ENCODE results near the gene HS3ST5.
"Not testable (repeated sequence)": the region's sequence is repeated elsewhere in the genome, so short reads cannot be mapped to it uniquely, and the experiment has no call there.

Gene HS3ST5

GRCh38 chr6:114090626-114091025 lies 252.2 kb downstream of the HS3ST5 start:
- Mint-ChIP-seq H3K4me1 (no peaks in the 10 kb centered on the region), H3K9me3 (no peaks in the 10 kb centered on the region), H3K4me3 (no peak overlapping the region), H3K36me3 (no peaks in the 10 kb centered on the region), H3K27ac (no peak overlapping the region), H3K27me3 (peaks cover 8% of the 10 kb centered on the region)

GRCh38 chr6:114087496-114087895 lies 255.3 kb downstream of the HS3ST5 start:
- Mint-ChIP-seq H3K27me3 (peaks cover 12% of the 10 kb centered on the region), H3K9me3 (no peaks in the 10 kb centered on the region), H3K4me3 (no peak overlapping the region), H3K4me1 (no peaks in the 10 kb centered on the region), H3K27ac (no peak overlapping the region), H3K36me3 (no peaks in the 10 kb centered on the region)

GRCh38 chr6:114085211-114085610 lies 257.6 kb downstream of the HS3ST5 start:
- H3K4me3 Mint-ChIP-seq = no peak overlapping the region
- H3K27ac Mint-ChIP-seq = no peak overlapping the region
- peaks cover 13% of the 10 kb centered on the region for H3K27me3 Mint-ChIP-seq
- H3K4me1 Mint-ChIP-seq = no peaks in the 10 kb centered on the region
- H3K9me3 Mint-ChIP-seq = no peaks in the 10 kb centered on the region
- H3K36me3 Mint-ChIP-seq = no peaks in the 10 kb centered on the region

GRCh38 chr6:114084327-114084890 lies 258.4 kb downstream of the HS3ST5 start:
- Mint-ChIP-seq H3K36me3 (no peaks in the 10 kb centered on the region), H3K27ac (no peak overlapping the region), H3K27me3 (peaks cover 13% of the 10 kb centered on the region), H3K9me3 (no peaks in the 10 kb centered on the region), H3K4me1 (no peaks in the 10 kb centered on the region), H3K4me3 (no peak overlapping the region)

- H3K36me3 Mint-ChIP-seq = no peaks in the 10 kb centered on the region
- no peaks in the 10 kb centered on the region for H3K4me1 Mint-ChIP-seq
- no peak overlapping the region for H3K27ac Mint-ChIP-seq
- H3K27me3 Mint-ChIP-seq = peaks cover 13% of the 10 kb centered on the region
- H3K4me3 Mint-ChIP-seq = no peak overlapping the region
- no peaks in the 10 kb centered on the region for H3K9me3 Mint-ChIP-seq
Observed at GRCh38 chr6:114083251-114083650, 259.6 kb downstream of the HS3ST5 start.

GRCh38 chr6:114081730-114082129 lies 261.1 kb downstream of the HS3ST5 start:
- H3K9me3 Mint-ChIP-seq = no peaks in the 10 kb centered on the region

GRCh38 chr6:114080891-114081510 lies 261.8 kb downstream of the HS3ST5 start:
- Mint-ChIP-seq H3K36me3 (no peaks in the 10 kb centered on the region), H3K4me3 (no peak overlapping the region), H3K4me1 (no peaks in the 10 kb centered on the region), H3K27ac (no peak overlapping the region), H3K27me3 (peaks cover 8% of the 10 kb centered on the region), H3K9me3 (no peaks in the 10 kb centered on the region)

More at GRCh38 chr6:114081730-114082129, 261.1 kb downstream of the HS3ST5 start:
- Mint-ChIP-seq H3K36me3 (no peaks in the 10 kb centered on the region), H3K27ac (no peak overlapping the region), H3K4me3 (no peak overlapping the region), H3K4me1 (no peaks in the 10 kb centered on the region), H3K27me3 (peaks cover 8% of the 10 kb centered on the region)

- H3K4me3 Mint-ChIP-seq, H3K27ac Mint-ChIP-seq, H3K9me3 Mint-ChIP-seq, H3K36me3 Mint-ChIP-seq, H3K4me1 Mint-ChIP-seq, H3K27me3 Mint-ChIP-seq: not testable (repeated sequence)
Observed at GRCh38 chr6:114080410-114080809, 262.4 kb downstream of the HS3ST5 start.

- no peaks in the 10 kb centered on the region for H3K9me3 Mint-ChIP-seq
- H3K4me1 Mint-ChIP-seq = no peaks in the 10 kb centered on the region
- H3K27me3 Mint-ChIP-seq = peaks cover 5% of the 10 kb centered on the region
- no peaks in the 10 kb centered on the region for H3K36me3 Mint-ChIP-seq
- no peak overlapping the region for H3K4me3 Mint-ChIP-seq
- no peak overlapping the region for H3K27ac Mint-ChIP-seq
Observed at GRCh38 chr6:114075777-114076176, 267.0 kb downstream of the HS3ST5 start.

- Mint-ChIP-seq H3K27me3 (peaks cover 4% of the 10 kb centered on the region), H3K4me3 (no peak overlapping the region), H3K36me3 (no peaks in the 10 kb centered on the region), H3K4me1 (no peaks in the 10 kb centered on the region), H3K27ac (no peak overlapping the region), H3K9me3 (no peaks in the 10 kb centered on the region)
Observed at GRCh38 chr6:114075300-114075699, 267.5 kb downstream of the HS3ST5 start.

GRCh38 chr6:114068771-114069170 lies 274.1 kb downstream of the HS3ST5 start:
- Mint-ChIP-seq H3K27ac (no peak overlapping the region), H3K4me3 (no peak overlapping the region), H3K9me3 (no peaks in the 10 kb centered on the region), H3K27me3 (peaks cover 7% of the 10 kb centered on the region), H3K36me3 (no peaks in the 10 kb centered on the region), H3K4me1 (no peaks in the 10 kb centered on the region)

- H3K4me1 Mint-ChIP-seq = no peaks in the 10 kb centered on the region
- peaks cover 7% of the 10 kb centered on the region for H3K27me3 Mint-ChIP-seq
- H3K36me3 Mint-ChIP-seq = no peaks in the 10 kb centered on the region
- no peak overlapping the region for H3K4me3 Mint-ChIP-seq
- no peak overlapping the region for H3K27ac Mint-ChIP-seq
- no peaks in the 10 kb centered on the region for H3K9me3 Mint-ChIP-seq
Observed at GRCh38 chr6:114068116-114068515, 274.7 kb downstream of the HS3ST5 start.

GRCh38 chr6:114064862-114065261 lies 278.0 kb downstream of the HS3ST5 start:
- H3K4me3 Mint-ChIP-seq = no peak overlapping the region
- no peaks in the 10 kb centered on the region for H3K4me1 Mint-ChIP-seq
- H3K36me3 Mint-ChIP-seq = no peaks in the 10 kb centered on the region
- no peaks in the 10 kb centered on the region for H3K9me3 Mint-ChIP-seq
- no peak overlapping the region for H3K27ac Mint-ChIP-seq
- peaks cover 8% of the 10 kb centered on the region for H3K27me3 Mint-ChIP-seq

- H3K4me3 Mint-ChIP-seq = no peak overlapping the region
- H3K4me1 Mint-ChIP-seq = no peaks in the 10 kb centered on the region
- H3K9me3 Mint-ChIP-seq = no peaks in the 10 kb centered on the region
- no peaks in the 10 kb centered on the region for H3K36me3 Mint-ChIP-seq
- no peak overlapping the region for H3K27ac Mint-ChIP-seq
- H3K27me3 Mint-ChIP-seq = peaks cover 8% of the 10 kb centered on the region
Observed at GRCh38 chr6:114063956-114064355, 278.9 kb downstream of the HS3ST5 start.

- Mint-ChIP-seq H3K36me3 (no peaks in the 10 kb centered on the region), H3K27me3 (peaks cover 8% of the 10 kb centered on the region), H3K27ac (no peak overlapping the region), H3K4me3 (no peak overlapping the region), H3K4me1 (no peaks in the 10 kb centered on the region), H3K9me3 (no peaks in the 10 kb centered on the region)
Observed at GRCh38 chr6:114062199-114062598, 280.6 kb downstream of the HS3ST5 start.

GRCh38 chr6:114061741-114062140 lies 281.1 kb downstream of the HS3ST5 start:
- H3K27me3 Mint-ChIP-seq = peaks cover 8% of the 10 kb centered on the region
- no peak overlapping the region for H3K4me3 Mint-ChIP-seq
- H3K4me1 Mint-ChIP-seq = no peaks in the 10 kb centered on the region
- H3K27ac Mint-ChIP-seq = no peak overlapping the region
- no peaks in the 10 kb centered on the region for H3K36me3 Mint-ChIP-seq
- H3K9me3 Mint-ChIP-seq = no peaks in the 10 kb centered on the region

GRCh38 chr6:114061116-114061515 lies 281.7 kb downstream of the HS3ST5 start:
- peaks cover 8% of the 10 kb centered on the region for H3K27me3 Mint-ChIP-seq
- no peaks in the 10 kb centered on the region for H3K36me3 Mint-ChIP-seq
- no peaks in the 10 kb centered on the region for H3K4me1 Mint-ChIP-seq
- no peaks in the 10 kb centered on the region for H3K9me3 Mint-ChIP-seq
- H3K4me3 Mint-ChIP-seq = no peak overlapping the region
- H3K27ac Mint-ChIP-seq = no peak overlapping the region
